ENCODE results near the gene BEST2. TPM values are rescaled to one million over a fixed set of nuclear protein-coding genes. Genes with fewer than 3 reads are reported as not detected.
A peak's percentile ranks its signal among the peaks of the same experiment; 100 is the strongest.

Gene BEST2
- total RNA-seq, 2 donors from 2014 or later, result not detected

GRCh38 chr19:12720296-12720695 lies 31.3 kb upstream of the BEST2 start:
- Histone ChIP-seq H3K9me3 (no peaks in the 10 kb centered on the region), H3K27me3 (replicated peaks; ENCODE audit: insufficient read depth) (no peaks in the 10 kb centered on the region), H3K4me3 (peak overlapping the region; percentile 94), H3K36me3 (peaks cover 27% of the 10 kb centered on the region), H3K4me1 (ENCODE audit: control insufficient read depth in 1 of 2, low read depth in 2 of 2) (peaks cover 21 to 39% of the 10 kb centered on the region in 2 donors), H3K27ac (peak overlapping the region; percentile 95 to 96)
- TF ChIP-seq, protein P1, sequence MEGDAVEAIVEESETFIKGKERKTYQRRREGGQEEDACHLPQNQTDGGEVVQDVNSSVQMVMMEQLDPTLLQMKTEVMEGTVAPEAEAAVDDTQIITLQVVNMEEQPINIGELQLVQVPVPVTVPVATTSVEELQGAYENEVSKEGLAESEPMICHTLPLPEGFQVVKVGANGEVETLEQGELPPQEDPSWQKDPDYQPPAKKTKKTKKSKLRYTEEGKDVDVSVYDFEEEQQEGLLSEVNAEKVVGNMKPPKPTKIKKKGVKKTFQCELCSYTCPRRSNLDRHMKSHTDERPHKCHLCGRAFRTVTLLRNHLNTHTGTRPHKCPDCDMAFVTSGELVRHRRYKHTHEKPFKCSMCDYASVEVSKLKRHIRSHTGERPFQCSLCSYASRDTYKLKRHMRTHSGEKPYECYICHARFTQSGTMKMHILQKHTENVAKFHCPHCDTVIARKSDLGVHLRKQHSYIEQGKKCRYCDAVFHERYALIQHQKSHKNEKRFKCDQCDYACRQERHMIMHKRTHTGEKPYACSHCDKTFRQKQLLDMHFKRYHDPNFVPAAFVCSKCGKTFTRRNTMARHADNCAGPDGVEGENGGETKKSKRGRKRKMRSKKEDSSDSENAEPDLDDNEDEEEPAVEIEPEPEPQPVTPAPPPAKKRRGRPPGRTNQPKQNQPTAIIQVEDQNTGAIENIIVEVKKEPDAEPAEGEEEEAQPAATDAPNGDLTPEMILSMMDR (IDR thresholded peaks at IDR 0.05), result no peak
- DNase-seq (ENCODE audit: low spot score) (no peak), ATAC-seq (ENCODE audit: insufficient number of reproducible peaks, low FRiP score, low read depth) (no peak)

GRCh38 chr19:12720851-12721655 lies 30.5 kb upstream of the BEST2 start:
- Histone ChIP-seq H3K36me3 (peaks cover 20% of the 10 kb centered on the region), H3K4me1 (ENCODE audit: control insufficient read depth in 1 of 2, low read depth in 2 of 2) (peaks cover 21 to 39% of the 10 kb centered on the region in 2 donors), H3K9me3 (no peaks in the 10 kb centered on the region), H3K27ac (peak overlapping the region; percentile 95 to 96), H3K27me3 (replicated peaks; ENCODE audit: insufficient read depth) (no peaks in the 10 kb centered on the region), H3K4me3 (peak overlapping the region; percentile 94)
- no peak for ATAC-seq (ENCODE audit: insufficient number of reproducible peaks, low FRiP score, low read depth)
- no peak for DNase-seq (ENCODE audit: low spot score)
- TF ChIP-seq, protein P1 (IDR thresholded peaks at IDR 0.05), result no peak

GRCh38 chr19:12721656-12722565 lies 29.7 kb upstream of the BEST2 start:
- TF ChIP-seq, protein P1 (IDR thresholded peaks at IDR 0.05), result no peak
- Histone ChIP-seq H3K27me3 (replicated peaks; ENCODE audit: insufficient read depth) (no peaks in the 10 kb centered on the region), H3K36me3 (peaks cover 13% of the 10 kb centered on the region), H3K9me3 (no peaks in the 10 kb centered on the region), H3K4me1 (ENCODE audit: control insufficient read depth in 1 of 2, low read depth in 2 of 2) (peaks cover 21 to 39% of the 10 kb centered on the region in 2 donors), H3K4me3 (peak overlapping the region; percentile 94), H3K27ac (peak overlapping the region; percentile 95 to 96)
- ATAC-seq (ENCODE audit: insufficient number of reproducible peaks, low FRiP score, low read depth) (peak; percentile 66), DNase-seq (ENCODE audit: low spot score) (no peak)

DNA sequence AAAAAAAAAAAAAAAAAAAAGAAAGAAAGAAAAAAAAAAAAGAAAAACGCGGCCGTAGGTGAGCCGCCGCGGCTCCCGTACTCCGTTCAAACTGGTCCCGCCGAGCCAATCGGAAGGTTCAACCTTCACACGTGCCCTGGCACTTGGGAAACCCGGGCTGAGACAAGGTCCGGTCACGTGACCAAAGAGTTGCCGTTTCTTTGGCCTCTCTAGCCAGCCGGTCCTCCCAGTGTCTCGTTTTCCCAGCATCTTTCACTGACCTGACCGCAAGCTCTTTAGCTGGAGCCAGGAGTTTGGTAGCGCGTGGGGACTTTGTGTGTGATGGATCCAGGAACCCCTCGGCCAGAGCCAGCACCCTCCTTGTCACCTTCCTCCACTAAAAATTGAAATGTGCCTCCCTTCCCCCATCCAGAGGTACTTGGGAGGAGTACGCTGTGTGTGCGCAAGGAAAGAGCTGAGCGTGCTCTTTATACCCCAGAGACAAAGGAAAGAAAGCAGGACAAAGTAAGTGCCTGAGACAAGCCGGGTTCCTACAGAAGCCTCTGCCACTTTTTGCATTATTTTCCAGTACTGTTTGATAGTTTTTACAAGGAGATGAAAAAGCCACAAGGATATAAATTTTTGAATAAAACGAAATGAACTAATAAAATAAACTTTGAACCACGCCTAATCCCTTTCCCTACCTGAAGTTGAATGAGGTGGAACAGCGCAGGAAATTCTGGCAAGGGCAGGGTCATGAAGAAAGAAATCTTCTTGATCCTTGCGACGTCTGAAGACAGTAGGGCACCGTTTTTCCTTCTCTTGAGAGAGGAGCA lies 28.8 kb upstream of the BEST2 start:
- Histone ChIP-seq H3K4me3 (peak overlapping the region; percentile 94), H3K27ac (peak overlapping the region; percentile 95 to 96), H3K36me3 (peaks cover 13% of the 10 kb centered on the region), H3K4me1 (ENCODE audit: control insufficient read depth in 1 of 2, low read depth in 2 of 2) (peaks cover 21 to 39% of the 10 kb centered on the region in 2 donors), H3K27me3 (replicated peaks; ENCODE audit: insufficient read depth) (no peaks in the 10 kb centered on the region), H3K9me3 (no peaks in the 10 kb centered on the region)
- DNase-seq (ENCODE audit: low spot score), result peak; percentile 94
- ATAC-seq (ENCODE audit: insufficient number of reproducible peaks, low FRiP score, low read depth), result peak; percentile 90
- TF ChIP-seq, protein P1 (IDR thresholded peaks at IDR 0.05), result no peak
